CD14-positive monocyte (primary cell): Measurements from ENCODE around the gene IVNS1ABP. TPM values are rescaled to one million over a fixed set of nuclear protein-coding genes. Genes with fewer than 3 reads are reported as not detected.
"Not testable (repeated sequence)": the region's sequence is repeated elsewhere in the genome, so short reads cannot be mapped to it uniquely, and the experiment has no call there.

Experiments used
- DNase-seq, 3 donors: peaks; one replicate each; pipeline ENCODE4 v3.0.0-alpha.2; 2011 to 2022
- H2AFZ ChIP-seq: 2 replicates; pipeline ENCODE4 v1.6.0; 2012; ENCODE audit warnings: mild to moderate bottlenecking, low read depth, low read length, inconsistent platforms; ENCODE audit not compliant: insufficient read depth, poor library complexity, severe bottlenecking
- H3K27ac ChIP-seq, 2 donors: 1 replicate in 1 of 2; 2 replicates in 1 of 2; pipeline ENCODE4 v1.5.1; 2012 to 2013; ENCODE audit warnings: low read length in 2 of 2, control low read depth in 1 of 2, inconsistent platforms in 1 of 2, low read depth in 1 of 2, mild to moderate bottlenecking in 1 of 2
- H3K27me3 ChIP-seq, 2 donors: one replicate each; pipeline versions ENCODE4 v1.6.0 to v1.6.1; 2011 to 2013; ENCODE audit warnings: low read length in 2 of 2; ENCODE audit not compliant: control insufficient read depth in 2 of 2, insufficient read depth in 2 of 2
- H3K36me3 ChIP-seq, 2 donors: replicated peaks in 1 of 2; 1 replicate in 1 of 2; 2 replicates in 1 of 2; pipeline versions ENCODE4 v1.5.1 to v1.6.1; 2012 to 2013; ENCODE audit warnings: low read length in 2 of 2, control low read depth in 1 of 2, inconsistent platforms in 1 of 2, mild to moderate bottlenecking in 1 of 2; ENCODE audit not compliant: insufficient read depth in 2 of 2, control insufficient read depth in 1 of 2
- H3K4me1 ChIP-seq, 2 donors: 1 replicate in 1 of 2; 2 replicates in 1 of 2; pipeline versions ENCODE4 v1.5.1 to v1.6.1; 2012 to 2013; ENCODE audit warnings: low read length in 2 of 2, control low read depth in 1 of 2, inconsistent platforms in 1 of 2, mild to moderate bottlenecking in 1 of 2, moderate library complexity in 1 of 2; ENCODE audit not compliant: insufficient read depth in 2 of 2, control insufficient read depth in 1 of 2
- H3K4me2 ChIP-seq: replicated peaks from 2 replicates; pipeline ENCODE3; 2012; ENCODE audit warnings: low read length, moderate library complexity, mild to moderate bottlenecking; ENCODE audit not compliant: poor library complexity, severe bottlenecking; ENCODE audit errors: extremely low read depth
- H3K4me3 ChIP-seq, 3 experiments: fragments of 200-600 bp in 1 of 3; sonication (generic) in 1 of 3; replicated peaks in 1 of 3; 1 replicate in 2 of 3; 2 replicates in 1 of 3; pipeline ENCODE4 v1.5.1; 2011 to 2013; ENCODE audit warnings: low read length in 3 of 3, mild to moderate bottlenecking in 3 of 3, control low read depth in 2 of 3, low read depth in 2 of 3, inconsistent platforms in 1 of 3, moderate library complexity in 1 of 3
- H3K79me2 ChIP-seq: 2 replicates; pipeline ENCODE4 v1.6.0; 2012; ENCODE audit warnings: mild to moderate bottlenecking, control low read depth, inconsistent platforms, low read length, moderate library complexity; ENCODE audit not compliant: insufficient read depth
- H3K9ac ChIP-seq: 2 replicates; pipeline ENCODE4 v1.6.0; 2017; ENCODE audit warnings: low read length, mild to moderate bottlenecking; ENCODE audit not compliant: insufficient read depth, poor library complexity, severe bottlenecking
- H3K9me3 ChIP-seq, 2 donors: replicated peaks in 1 of 2; 1 replicate in 1 of 2; 2 replicates in 1 of 2; pipeline versions ENCODE4 v1.5.1 to v1.6.1; 2012 to 2013; ENCODE audit warnings: low read length in 2 of 2, control low read depth in 1 of 2; ENCODE audit not compliant: control insufficient read depth in 1 of 2, insufficient read depth in 1 of 2
- H4K20me1 ChIP-seq: 2 replicates; pipeline ENCODE4 v1.6.0; 2012; ENCODE audit warnings: mild to moderate bottlenecking, low read length, control low read depth, moderate library complexity; ENCODE audit not compliant: insufficient read depth
- H3K27ac Mint-ChIP-seq, 7 donors: one replicate each; pipeline ENCODE4 v1.8.0; 2020; ENCODE audit warnings: mild to moderate bottlenecking in 7 of 7, mixed read lengths in 7 of 7, moderate library complexity in 6 of 7, inconsistent platforms in 2 of 7
- H3K27me3 Mint-ChIP-seq, 3 donors: one replicate each; pipeline ENCODE4 v1.8.0; 2021 to 2022; ENCODE audit warnings: low read depth in 3 of 3, mild to moderate bottlenecking in 3 of 3, mixed read lengths in 3 of 3, moderate library complexity in 3 of 3, inconsistent platforms in 1 of 3
- H3K36me3 Mint-ChIP-seq, 2 donors: one replicate each; pipeline ENCODE4 v1.8.0; 2020; ENCODE audit warnings: mixed read lengths in 2 of 2, inconsistent platforms in 1 of 2, mild to moderate bottlenecking in 1 of 2
- H3K4me1 Mint-ChIP-seq: one replicate; pipeline ENCODE4 v1.8.0; 2020; ENCODE audit warnings: mild to moderate bottlenecking, mixed read lengths
- H3K4me3 Mint-ChIP-seq, 2 donors: one replicate each; pipeline ENCODE4 v1.8.0; 2020; ENCODE audit warnings: mild to moderate bottlenecking in 2 of 2, mixed read lengths in 2 of 2, moderate library complexity in 1 of 2
- H3K9me3 Mint-ChIP-seq, 7 donors: one replicate each; pipeline ENCODE4 v1.8.0; 2020 to 2022; ENCODE audit warnings: mixed read lengths in 7 of 7, mild to moderate bottlenecking in 6 of 7, moderate library complexity in 6 of 7, inconsistent platforms in 2 of 7
- WGBS: methylation state at CpG from one replicate; pipeline ENCODE4 v1.1.5; 2013; ENCODE audit warnings: missing lambda C conversion rate; ENCODE audit not compliant: insufficient coverage; 5-methylcytosine and 5-hydroxymethylcytosine counted together
- intact Hi-C, 2 donors: fragments of 100-400 bp; cut with micrococcal nuclease; formaldehyde crosslinking; loops; one replicate each; pipeline versions ENCODE4 v1.15.0 to v1.15.1; 2023
- polyA plus RNA-seq, 3 donors: library from polyadenylated mRNA; depleted of rRNA in 1 of 3; unstranded in 2 of 3; stranded (reverse) in 1 of 3; fragments of 300-500 nt in 2 of 3; fragments of >200 nt in 1 of 3; fragmentation: Illumina TruSeq in 2 of 3; gene quantifications; 1 replicate in 2 of 3; 2 replicates in 1 of 3; pipeline ENCODE4 v1.2.3, GENCODE V29; 2012 to 2021

Gene IVNS1ABP
- polyA plus RNA-seq, 3 donors = 50.9 to 97.7 (median 69.2) TPM

GRCh38 chr1:185255595-185255994 lies 61.4 kb downstream of the IVNS1ABP start:
- H3K36me3 Mint-ChIP-seq, H3K9me3 Mint-ChIP-seq, H3K27me3 ChIP-seq, H3K36me3 ChIP-seq, H3K79me2 ChIP-seq, H4K20me1 ChIP-seq, intact Hi-C loops, H3K27ac ChIP-seq, H3K4me2 ChIP-seq, H3K4me1 Mint-ChIP-seq, H3K4me3 Mint-ChIP-seq, H3K4me1 ChIP-seq, H3K9ac ChIP-seq, H3K27ac Mint-ChIP-seq, H3K9me3 ChIP-seq, H3K4me3 ChIP-seq, H3K27me3 Mint-ChIP-seq, DNase-seq, H2AFZ ChIP-seq: not testable (repeated sequence)
- WGBS = no CpG with 5 or more reads among the region's 6 CpGs

- H3K4me3 Mint-ChIP-seq, H3K9me3 ChIP-seq, H3K36me3 ChIP-seq, DNase-seq, H2AFZ ChIP-seq, H3K4me1 ChIP-seq, H3K4me1 Mint-ChIP-seq, H3K27me3 Mint-ChIP-seq, H3K79me2 ChIP-seq, H3K9me3 Mint-ChIP-seq, H3K36me3 Mint-ChIP-seq, H3K27me3 ChIP-seq, H3K27ac Mint-ChIP-seq, H4K20me1 ChIP-seq, H3K27ac ChIP-seq, H3K4me3 ChIP-seq, H3K9ac ChIP-seq, intact Hi-C loops, H3K4me2 ChIP-seq: not testable (repeated sequence)
- WGBS = no CpG with 5 or more reads among the region's 1 CpG
Observed at GRCh38 chr1:185252404-185252803, 64.6 kb downstream of the IVNS1ABP start.

GRCh38 chr1:185251928-185252327 lies 65.1 kb downstream of the IVNS1ABP start:
- H3K36me3 Mint-ChIP-seq, H2AFZ ChIP-seq, H3K27ac ChIP-seq, H3K36me3 ChIP-seq, H4K20me1 ChIP-seq, intact Hi-C loops, H3K4me2 ChIP-seq, H3K79me2 ChIP-seq, H3K27ac Mint-ChIP-seq, H3K4me1 Mint-ChIP-seq, H3K9ac ChIP-seq, H3K9me3 ChIP-seq, H3K27me3 ChIP-seq, H3K4me3 Mint-ChIP-seq, H3K9me3 Mint-ChIP-seq, H3K4me3 ChIP-seq, H3K4me1 ChIP-seq, H3K27me3 Mint-ChIP-seq, DNase-seq: not testable (repeated sequence)
- no CpG with 5 or more reads among the region's 4 CpGs for WGBS
